Panc1 (cell line): Measurements from ENCODE around the gene PIK3R1. TPM values are rescaled to one million over a fixed set of nuclear protein-coding genes. Genes with fewer than 3 reads are reported as not detected.

ENCODE experiments used
- ATAC-seq: fragments of 200-7000 bp; cut with Tn5 transposase; 2 replicates; pipeline ENCODE4 v1.9.1; 2020; ENCODE audit warnings: mild to moderate bottlenecking, moderate library complexity
- BruUV-seq: library from RNA; stranded (reverse); fragments of 400-500 nt; replicated peaks from 2 replicates; lab custom pipeline; 2021; lab: Mats Ljungman, UMichigan
- CTCF ChIA-PET: fragments of 300-600 bp; sonication (Branson Sonifier 250); formaldehyde crosslinking; loops from one replicate; lab custom pipeline; 2022; ENCODE audit warnings: antibody characterized with exemption; lab: Charles Lee
- POLR2A ChIA-PET: fragments of 300-600 bp; sonication (Branson Sonifier 250); formaldehyde crosslinking; loops from one replicate; lab custom pipeline; 2022; ENCODE audit warnings: antibody characterized with exemption; lab: Charles Lee
- DNase-seq: peaks from one replicate; pipeline ENCODE4 v3.0.0-alpha.2; 2010; ENCODE audit warnings: low read depth, low spot score
- H3K27ac ChIP-seq: 2 replicates; pipeline ENCODE4 v1.5.1; 2011; ENCODE audit warnings: mild to moderate bottlenecking, low read length, inconsistent platforms
- H3K27me3 ChIP-seq: fragments of 200-500 bp; sonication (Bioruptor generic); 2 replicates; pipeline ENCODE4 v1.6.0; 2014; ENCODE audit warnings: low read length, inconsistent platforms; ENCODE audit not compliant: control insufficient read depth, insufficient read depth
- H3K36me3 ChIP-seq: fragments of 200-500 bp; sonication (Bioruptor generic); 2 replicates; pipeline ENCODE4 v1.5.1; 2014; ENCODE audit warnings: inconsistent platforms, mild to moderate bottlenecking, low read length, moderate library complexity; ENCODE audit not compliant: control insufficient read depth, insufficient read depth
- H3K4me1 ChIP-seq: 2 replicates; pipeline ENCODE4 v1.5.1; 2011; ENCODE audit warnings: inconsistent platforms, mild to moderate bottlenecking, low read length, moderate library complexity; ENCODE audit not compliant: control insufficient read depth, insufficient read depth
- H3K4me3 ChIP-seq, 2 experiments: 2 replicates each; pipeline ENCODE4 v1.5.1; 2011 to 2012; ENCODE audit warnings: low read depth in 2 of 2, low read length in 2 of 2, mild to moderate bottlenecking in 2 of 2, inconsistent platforms in 1 of 2, moderate library complexity in 1 of 2
- H3K9me3 ChIP-seq: fragments of 200-500 bp; sonication (Bioruptor generic); 2 replicates; pipeline ENCODE4 v1.5.1; 2014; ENCODE audit warnings: low read depth, mild to moderate bottlenecking, inconsistent platforms, low read length, moderate library complexity; ENCODE audit not compliant: control insufficient read depth, insufficient read depth
- POLR2AphosphoS5 ChIP-seq: IDR thresholded peaks from 2 replicates; pipeline ENCODE4 v1.6.1; 2012; ENCODE audit warnings: mild to moderate bottlenecking, low read depth, low read length, moderate library complexity
- SIN3A ChIP-seq: IDR thresholded peaks from 2 replicates; pipeline ENCODE4 v1.6.1; 2012; ENCODE audit warnings: low read depth, mild to moderate bottlenecking, low read length, moderate library complexity, borderline replicate concordance; ENCODE audit not compliant: insufficient read depth
- TCF7L2 ChIP-seq: IDR thresholded peaks from 2 replicates; pipeline ENCODE4 v1.6.1; 2011; ENCODE audit warnings: mild to moderate bottlenecking, low read depth, low read length, inconsistent platforms
- in situ Hi-C: cut with HindIII; loops from 2 replicates; pipeline ENCODE4 v1.10.0; 2016; ENCODE audit warnings: low sequenced_read_pairs, low pct_unique_long_range_greater_than_20kb
- intact Hi-C: fragments of 100-400 bp; cut with micrococcal nuclease; formaldehyde crosslinking; loops from one replicate; pipeline ENCODE4 v1.10.0; 2022; ENCODE audit not compliant: unreplicated experiment
- total RNA-seq: library from RNA; stranded (reverse); gene quantifications from one replicate; pipeline ENCODE4 v1.2.1, GENCODE V29; 2021; ENCODE audit not compliant: unreplicated experiment
- TF ChIP-seq, protein P1 (sequence below): fragments of 450-650 bp; IDR thresholded peaks from 2 replicates; pipeline ENCODE4 v1.5.1; 2017; ENCODE audit warnings: mild to moderate bottlenecking
- TF ChIP-seq, protein P2 (sequence below), 2 experiments: IDR thresholded peaks; 2 replicates each; pipeline ENCODE4 v1.6.1; 2011 to 2012; ENCODE audit warnings: low read depth in 2 of 2, control low read depth in 1 of 2, low read length in 1 of 2, mild to moderate bottlenecking in 1 of 2, moderate library complexity in 1 of 2; ENCODE audit not compliant: insufficient read depth in 1 of 2

PIK3R1 gene
- total RNA-seq, 1 experiment from 2014 or later: 23.4 TPM

DNA sequence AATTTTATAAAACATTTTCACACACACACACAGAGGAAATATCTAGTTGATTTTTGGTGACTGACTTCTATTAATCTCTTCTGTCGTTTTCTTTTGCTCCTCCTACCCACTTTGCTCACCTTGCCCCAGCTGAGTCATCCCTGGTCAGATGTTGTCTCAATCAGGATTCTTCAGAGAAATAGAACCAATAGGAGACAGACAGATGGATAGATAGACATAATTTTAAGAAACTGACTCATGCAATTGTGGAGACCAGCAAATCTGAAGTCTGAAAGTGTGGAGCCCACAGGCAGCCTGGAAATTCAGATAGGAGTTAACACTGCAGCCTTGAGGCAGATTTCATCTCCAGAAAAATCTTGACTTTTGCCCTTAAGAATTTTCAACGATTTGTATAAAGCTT lies 37.0 kb upstream of the PIK3R1 start:
- in situ Hi-C loops (no loop called here), intact Hi-C loops (no loop called here)
- TF ChIP-seq, protein P1, sequence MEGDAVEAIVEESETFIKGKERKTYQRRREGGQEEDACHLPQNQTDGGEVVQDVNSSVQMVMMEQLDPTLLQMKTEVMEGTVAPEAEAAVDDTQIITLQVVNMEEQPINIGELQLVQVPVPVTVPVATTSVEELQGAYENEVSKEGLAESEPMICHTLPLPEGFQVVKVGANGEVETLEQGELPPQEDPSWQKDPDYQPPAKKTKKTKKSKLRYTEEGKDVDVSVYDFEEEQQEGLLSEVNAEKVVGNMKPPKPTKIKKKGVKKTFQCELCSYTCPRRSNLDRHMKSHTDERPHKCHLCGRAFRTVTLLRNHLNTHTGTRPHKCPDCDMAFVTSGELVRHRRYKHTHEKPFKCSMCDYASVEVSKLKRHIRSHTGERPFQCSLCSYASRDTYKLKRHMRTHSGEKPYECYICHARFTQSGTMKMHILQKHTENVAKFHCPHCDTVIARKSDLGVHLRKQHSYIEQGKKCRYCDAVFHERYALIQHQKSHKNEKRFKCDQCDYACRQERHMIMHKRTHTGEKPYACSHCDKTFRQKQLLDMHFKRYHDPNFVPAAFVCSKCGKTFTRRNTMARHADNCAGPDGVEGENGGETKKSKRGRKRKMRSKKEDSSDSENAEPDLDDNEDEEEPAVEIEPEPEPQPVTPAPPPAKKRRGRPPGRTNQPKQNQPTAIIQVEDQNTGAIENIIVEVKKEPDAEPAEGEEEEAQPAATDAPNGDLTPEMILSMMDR: no peak
- TF ChIP-seq POLR2AphosphoS5: no peak
- no peak for TF ChIP-seq TCF7L2
- TF ChIP-seq, protein P2, sequence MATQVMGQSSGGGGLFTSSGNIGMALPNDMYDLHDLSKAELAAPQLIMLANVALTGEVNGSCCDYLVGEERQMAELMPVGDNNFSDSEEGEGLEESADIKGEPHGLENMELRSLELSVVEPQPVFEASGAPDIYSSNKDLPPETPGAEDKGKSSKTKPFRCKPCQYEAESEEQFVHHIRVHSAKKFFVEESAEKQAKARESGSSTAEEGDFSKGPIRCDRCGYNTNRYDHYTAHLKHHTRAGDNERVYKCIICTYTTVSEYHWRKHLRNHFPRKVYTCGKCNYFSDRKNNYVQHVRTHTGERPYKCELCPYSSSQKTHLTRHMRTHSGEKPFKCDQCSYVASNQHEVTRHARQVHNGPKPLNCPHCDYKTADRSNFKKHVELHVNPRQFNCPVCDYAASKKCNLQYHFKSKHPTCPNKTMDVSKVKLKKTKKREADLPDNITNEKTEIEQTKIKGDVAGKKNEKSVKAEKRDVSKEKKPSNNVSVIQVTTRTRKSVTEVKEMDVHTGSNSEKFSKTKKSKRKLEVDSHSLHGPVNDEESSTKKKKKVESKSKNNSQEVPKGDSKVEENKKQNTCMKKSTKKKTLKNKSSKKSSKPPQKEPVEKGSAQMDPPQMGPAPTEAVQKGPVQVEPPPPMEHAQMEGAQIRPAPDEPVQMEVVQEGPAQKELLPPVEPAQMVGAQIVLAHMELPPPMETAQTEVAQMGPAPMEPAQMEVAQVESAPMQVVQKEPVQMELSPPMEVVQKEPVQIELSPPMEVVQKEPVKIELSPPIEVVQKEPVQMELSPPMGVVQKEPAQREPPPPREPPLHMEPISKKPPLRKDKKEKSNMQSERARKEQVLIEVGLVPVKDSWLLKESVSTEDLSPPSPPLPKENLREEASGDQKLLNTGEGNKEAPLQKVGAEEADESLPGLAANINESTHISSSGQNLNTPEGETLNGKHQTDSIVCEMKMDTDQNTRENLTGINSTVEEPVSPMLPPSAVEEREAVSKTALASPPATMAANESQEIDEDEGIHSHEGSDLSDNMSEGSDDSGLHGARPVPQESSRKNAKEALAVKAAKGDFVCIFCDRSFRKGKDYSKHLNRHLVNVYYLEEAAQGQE (IDR thresholded peaks at IDR 0.05; ENCODE audit: insufficient read depth in 1 of 2, low read depth in 2 of 2, low read length in 1 of 2): no peak
- no peak for TF ChIP-seq SIN3A
- no peak for ATAC-seq
- Histone ChIP-seq H3K9me3 (no peaks in the 10 kb centered on the region), H3K4me3 (no peak overlapping the region), H3K27me3 (no peaks in the 10 kb centered on the region), H3K36me3 (no peaks in the 10 kb centered on the region), H3K27ac (no peak overlapping the region), H3K4me1 (no peaks in the 10 kb centered on the region)
- no TSS peak for BruUV-seq
- ChIA-PET POLR2A (no interaction called here), CTCF (no interaction called here)
- DNase-seq: no peak

DNA sequence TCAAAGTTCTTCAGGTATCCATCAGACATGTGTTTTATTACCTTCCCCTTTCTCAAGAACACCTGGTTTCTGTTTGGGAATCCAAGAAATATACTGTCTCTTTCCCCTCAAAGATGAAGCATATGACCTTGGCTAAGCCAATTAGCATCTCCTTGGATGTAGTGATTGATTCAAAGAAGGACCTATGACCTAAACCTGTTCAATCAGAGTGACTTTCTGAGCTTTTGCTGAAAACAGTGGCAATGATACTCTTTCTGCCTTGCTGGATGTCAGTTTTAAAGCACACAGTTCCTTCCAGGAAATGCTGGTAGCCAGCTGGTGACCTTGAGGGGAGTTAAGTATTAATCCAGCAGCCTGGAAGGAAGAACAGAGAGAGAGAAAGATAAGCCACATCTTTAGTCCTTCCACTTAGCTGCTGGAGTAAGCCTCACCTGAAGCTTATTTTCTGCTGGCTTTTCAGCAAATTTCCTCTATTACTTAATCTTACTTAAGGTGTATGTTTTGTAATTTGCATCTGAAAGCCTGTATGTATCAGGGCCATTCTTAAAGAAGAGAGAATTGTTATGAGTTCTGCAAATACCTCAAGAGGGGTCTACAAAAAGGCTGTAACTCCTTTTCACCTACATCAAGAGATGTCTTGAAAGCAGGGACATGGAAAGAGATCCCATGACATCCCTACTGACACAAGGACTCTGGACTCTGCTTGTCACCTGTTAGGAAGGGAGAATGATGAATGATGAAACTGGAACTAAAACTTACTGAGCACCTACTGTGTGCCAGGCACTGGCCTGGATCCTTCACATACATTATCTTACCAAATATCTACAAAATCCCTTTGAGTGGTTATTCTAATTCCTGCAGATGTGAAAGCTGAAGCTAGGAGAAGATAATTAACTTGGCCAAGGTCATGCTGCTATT lies 35.2 kb upstream of the PIK3R1 start:
- no peaks in the 10 kb centered on the region for H3K4me1 ChIP-seq
- CTCF ChIA-PET: no interaction called here
- ATAC-seq (no peak), DNase-seq (no peak)
- TF ChIP-seq SIN3A (no peak), POLR2AphosphoS5 (no peak), TCF7L2 (no peak)
- TF ChIP-seq, protein P2 (IDR thresholded peaks at IDR 0.05; ENCODE audit: insufficient read depth in 1 of 2, low read depth in 2 of 2, low read length in 1 of 2): no peak
- TF ChIP-seq, protein P1: no peak
- no peaks in the 10 kb centered on the region for H3K36me3 ChIP-seq
- H3K27me3 ChIP-seq: no peaks in the 10 kb centered on the region
- H3K27ac ChIP-seq: no peak overlapping the region
- H3K4me3 ChIP-seq: no peak overlapping the region
- in situ Hi-C loops (no loop called here), intact Hi-C loops (no loop called here)
- BruUV-seq: no TSS peak
- H3K9me3 ChIP-seq: no peaks in the 10 kb centered on the region
- POLR2A ChIA-PET: interaction anchor here (0.5 kb wide), 1 partner anchor 8 kb away, joined by 3 read pairs; no protein-coding TSS in a partner anchor
